Fibroblast of skin of left biceps (primary cell): ENCODE measurements around the gene RTN4R.
"Not testable (repeated sequence)": the region's sequence is repeated elsewhere in the genome, so short reads cannot be mapped to it uniquely, and the experiment has no call there.

Source experiments
- DNase-seq, 2 experiments: peaks; one replicate each; pipeline ENCODE4 v3.0.0-alpha.2; 2013; ENCODE audit warnings: low read depth in 2 of 2

RTN4R gene

DNA sequence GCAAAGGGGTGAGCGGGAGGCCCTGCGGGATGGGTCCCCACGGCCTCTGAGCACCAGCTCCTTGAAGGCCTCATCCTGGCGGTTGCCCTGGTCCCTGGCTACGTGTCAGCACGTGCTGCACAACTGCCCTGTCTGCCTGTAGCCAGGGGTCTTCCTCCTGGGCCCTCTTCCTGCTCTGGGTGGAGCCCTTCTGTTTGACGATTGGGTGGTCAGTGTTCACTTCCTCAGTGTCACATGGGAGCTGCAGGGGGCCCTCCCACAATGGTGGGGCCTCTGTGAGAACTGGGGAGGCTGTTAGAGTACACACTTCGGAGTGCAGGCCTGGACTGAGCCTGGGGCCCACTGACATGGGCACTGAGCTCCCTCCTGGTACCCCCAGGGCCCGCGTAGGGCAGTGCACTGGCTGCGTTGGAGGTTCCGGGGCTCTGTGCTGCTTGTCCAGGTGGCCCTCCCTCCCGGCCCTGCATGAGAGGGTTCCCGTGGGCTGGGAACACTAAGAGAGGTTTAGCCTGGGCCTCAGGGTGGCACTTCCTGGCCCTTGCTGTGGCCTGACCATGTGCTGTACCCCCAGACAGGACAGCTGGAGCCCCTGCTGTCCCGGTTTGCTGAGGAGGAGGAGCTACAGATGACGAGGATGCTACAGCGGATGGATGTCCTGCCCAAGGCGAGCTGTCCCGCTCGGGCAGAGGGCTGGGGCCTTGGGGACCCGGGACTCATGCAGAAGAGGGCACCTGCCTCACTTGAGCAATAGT, 38.0 kb upstream of the RTN4R start:
- no peak for DNase-seq

DNA sequence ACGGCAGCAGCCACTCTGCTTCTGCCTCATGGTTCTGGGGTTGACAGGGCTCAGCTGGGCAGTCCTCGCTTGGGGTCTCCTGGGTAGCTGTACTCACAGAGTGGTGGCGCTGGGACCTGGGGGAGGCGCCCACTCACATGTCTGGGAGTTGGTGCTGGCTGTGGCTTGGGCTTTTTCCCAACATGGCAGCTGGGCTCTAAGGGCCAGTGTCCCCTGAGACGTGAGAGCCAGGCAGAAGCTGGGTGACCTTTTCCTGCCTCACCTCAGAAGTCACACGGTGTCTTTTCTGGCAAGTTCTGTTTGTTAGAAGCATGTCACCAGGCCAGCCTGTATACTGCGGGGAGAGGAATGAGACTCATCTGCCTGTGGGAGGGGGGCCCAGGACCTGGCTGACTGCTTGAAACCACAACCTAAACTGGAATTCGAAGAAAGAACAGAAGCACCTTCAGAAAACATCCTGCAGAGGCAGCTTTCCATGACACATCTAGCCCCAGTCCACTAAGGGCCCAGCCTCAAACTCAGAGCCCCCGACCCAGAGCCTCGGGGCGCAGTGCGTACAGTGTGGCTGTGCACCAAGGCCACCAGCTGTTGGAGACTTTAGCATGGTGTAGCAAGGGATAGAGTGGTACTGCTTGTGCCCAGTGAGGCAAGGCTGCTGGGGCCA, 37.2 kb upstream of the RTN4R start:
- not testable (repeated sequence) for DNase-seq

DNA sequence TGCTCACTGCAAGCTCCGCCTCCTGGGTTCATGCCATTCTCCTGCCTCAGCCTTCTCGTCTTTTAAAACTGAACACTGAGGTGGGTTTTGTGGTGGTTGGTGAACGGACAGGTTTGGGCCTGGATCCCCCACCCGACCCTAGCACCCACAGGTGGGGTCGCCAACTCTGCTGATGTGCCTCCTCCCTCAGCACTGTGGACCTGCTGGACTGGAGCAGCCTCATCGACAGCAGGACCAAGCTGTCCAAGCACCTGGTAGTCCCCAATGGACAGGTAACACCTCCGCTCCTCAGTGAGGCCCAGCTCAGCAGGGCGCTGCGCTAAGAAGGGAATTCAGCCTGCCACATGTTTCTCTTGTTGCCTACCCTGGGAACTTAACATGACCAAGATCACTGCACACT, 36.5 kb upstream of the RTN4R start:
- DNase-seq, result no peak

DNA sequence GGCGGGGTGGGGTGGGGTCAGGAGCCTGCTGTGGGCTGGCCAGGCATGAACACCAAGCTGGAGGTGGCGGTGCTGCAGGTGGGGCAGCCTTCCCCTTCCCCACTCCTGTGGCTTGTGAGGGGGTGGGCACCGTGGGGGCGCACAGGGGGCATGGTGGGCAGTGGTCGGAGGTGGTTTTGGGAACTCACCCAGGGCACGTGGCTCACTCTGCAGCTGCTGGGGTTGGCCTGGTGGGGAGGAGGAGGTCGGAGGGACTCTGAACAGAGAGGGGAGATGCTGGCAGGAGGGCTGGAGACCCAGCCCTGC, 35.1 kb upstream of the RTN4R start:
- DNase-seq, result not testable (repeated sequence)

DNA sequence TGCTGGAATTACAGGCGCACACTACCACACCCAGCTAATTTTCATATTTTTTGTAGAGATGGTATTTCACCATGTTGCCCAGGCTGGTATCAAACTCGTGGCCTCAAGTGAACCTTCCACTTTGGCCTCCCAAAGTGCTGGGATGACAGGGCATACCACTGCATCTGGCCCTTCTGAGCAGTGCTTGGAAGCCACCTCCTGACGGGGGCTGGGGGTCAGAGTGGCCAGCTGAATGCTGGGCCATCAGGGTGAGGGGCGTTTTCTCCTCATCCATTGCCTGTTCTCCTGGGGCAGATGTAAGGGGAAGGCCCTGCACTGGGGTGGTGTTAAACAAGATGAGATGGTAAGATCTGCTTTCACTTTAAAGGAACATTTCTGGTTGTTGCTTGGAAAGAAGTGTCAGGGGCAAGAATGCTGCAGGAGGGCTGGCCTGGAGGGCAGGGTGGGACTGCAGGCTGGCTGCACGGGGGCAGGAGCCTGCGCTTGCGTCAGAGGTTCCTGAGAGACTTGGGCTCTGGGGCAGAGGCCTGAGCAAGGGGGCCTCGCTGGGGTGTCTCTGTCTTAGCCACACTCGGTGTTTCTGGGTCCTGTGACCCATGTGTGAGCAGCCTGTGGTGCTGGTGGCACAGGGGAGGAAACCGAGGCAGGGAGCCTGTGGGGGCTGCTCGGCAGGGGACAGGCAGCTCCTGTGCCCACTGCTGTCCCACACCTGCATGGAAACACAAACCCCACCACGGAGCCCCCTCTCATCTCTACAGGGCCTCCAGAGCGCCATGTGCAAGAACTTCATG, 34.5 kb upstream of the RTN4R start:
- no peak for DNase-seq

DNA sequence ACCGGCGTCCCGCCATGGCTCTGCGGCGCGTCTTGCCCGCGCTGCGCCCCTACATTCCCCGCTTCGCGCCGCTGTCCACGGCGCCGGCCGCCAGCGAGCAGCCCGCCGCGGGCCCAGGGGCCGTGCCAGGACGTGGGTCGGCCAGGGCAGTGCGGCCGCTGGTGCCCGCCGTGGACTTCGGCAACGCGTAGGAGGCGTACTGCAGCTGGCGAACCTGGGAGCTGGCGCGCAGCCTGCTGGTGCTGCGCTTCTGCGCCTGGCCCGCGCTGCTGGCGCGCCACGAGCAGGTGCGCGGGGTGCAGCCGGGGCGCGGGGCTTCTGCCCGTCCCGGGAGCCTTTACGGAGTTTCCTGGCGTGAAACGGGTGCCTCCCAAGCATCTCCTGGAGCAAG, 31.6 kb upstream of the RTN4R start:
- DNase-seq, result no peak

DNA sequence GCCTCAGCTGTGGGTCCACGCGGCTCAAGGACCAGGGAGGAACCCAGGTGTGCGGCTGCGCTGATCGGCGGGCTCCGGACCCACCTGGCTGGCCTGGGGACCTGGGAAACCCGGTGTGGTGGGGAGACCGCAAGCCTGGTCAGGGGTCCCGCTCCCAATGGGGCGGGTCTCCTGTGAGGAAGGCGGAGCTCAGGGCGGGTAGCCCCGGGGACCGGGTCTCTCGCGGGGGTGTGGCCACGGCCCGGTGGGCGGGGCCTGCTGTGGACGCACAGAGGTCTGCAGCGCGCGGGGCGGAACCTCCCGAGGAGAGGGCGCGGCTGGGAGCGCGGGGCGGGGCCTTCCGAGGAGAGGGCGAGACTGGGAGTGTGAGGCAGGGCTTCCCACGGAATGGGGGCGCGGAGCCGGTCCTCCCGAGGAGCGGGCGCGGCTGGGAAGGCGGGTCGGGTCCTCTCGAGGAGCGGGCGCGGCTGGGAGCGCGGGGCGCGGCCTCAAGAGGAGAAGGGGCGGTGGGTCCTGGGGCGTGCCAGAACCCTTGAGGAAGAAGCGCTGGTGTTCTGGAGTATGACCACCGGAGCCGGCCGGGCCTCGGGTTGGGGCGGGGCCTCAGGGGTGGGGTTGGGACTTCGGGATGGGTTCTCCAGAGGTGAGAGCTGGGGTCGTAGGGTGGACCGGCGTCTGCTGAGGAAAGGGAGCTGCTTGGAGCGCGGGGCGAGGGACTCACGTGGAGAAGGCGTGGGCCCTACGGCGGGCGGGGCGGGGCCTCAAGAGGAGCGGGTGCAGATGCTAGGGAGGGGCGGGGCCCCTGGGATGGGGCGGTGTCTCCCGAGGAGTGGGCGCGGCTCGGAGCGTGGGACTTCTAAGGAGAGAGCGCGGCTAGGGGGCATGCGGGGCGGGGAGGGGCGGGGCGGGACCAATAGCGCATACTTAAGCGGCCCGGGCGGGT, 31.0 kb upstream of the RTN4R start:
- no peak for DNase-seq

DNA sequence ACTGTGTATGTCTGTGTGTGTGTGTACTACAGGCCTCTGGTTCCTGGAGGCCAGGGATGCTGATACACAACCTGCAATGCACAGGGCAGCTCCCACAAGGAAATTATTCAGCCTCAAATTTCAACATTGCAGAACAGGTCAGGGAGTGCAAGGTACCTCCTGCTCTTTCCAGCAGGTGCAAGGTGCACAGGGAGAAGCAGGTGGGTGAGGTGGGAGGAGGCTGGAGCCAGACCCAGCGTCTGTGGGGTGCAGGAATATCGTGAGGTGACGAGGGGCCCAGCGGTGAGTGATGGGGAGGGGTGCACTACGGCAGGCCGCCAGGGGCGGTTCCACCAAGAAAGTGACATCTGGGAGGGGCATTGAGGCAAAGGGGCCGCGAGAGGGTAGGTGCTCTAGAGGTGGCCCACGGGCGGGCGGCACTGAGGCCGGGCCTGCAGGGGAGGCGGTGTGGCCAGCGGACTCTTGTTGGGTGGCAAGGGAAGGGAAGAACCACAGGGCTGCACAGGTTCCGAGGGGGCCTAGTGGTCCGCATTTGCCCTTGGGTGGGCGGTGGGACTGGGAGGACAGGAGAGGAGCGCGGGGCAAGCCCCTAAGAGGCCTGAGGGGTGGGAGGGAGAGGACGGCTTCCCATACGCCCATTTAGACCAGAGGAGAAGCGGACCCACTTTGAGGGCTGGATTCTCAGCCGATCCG, 30.1 kb upstream of the RTN4R start:
- DNase-seq, result no peak

DNA sequence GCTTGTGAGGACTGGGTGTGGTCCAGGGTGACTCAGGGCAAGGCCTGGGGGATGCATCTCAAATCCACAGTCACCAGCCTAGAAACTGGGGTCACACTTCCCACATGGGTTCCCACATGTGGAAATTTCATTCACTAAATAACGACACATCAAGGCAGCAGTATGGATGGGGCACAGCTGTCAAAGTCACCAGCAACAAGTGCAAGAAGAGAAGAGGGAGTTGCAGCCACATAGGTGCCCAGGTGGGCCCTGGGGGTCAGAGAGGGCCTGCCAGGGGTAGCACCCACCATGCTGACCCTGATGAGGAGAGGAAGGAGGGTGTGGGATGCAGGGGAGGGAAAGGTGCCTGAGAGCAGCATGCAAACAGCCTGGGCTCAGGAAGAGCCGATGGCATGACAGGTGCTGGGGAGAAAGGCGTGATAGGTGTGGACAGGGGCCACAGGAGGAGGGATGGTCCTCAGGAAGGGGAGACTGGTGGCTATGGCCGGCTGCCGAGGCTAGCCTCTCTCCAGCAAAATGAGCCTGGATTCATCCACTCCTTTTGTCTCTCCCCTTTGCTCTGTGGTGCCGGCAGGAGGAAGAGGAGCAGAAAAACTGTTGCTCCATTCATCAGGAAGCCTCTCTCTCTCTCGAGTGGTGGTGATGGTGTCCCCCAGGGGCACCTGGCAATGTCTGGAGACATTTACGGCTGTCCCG, 29.4 kb upstream of the RTN4R start:
- no peak for DNase-seq

DNA sequence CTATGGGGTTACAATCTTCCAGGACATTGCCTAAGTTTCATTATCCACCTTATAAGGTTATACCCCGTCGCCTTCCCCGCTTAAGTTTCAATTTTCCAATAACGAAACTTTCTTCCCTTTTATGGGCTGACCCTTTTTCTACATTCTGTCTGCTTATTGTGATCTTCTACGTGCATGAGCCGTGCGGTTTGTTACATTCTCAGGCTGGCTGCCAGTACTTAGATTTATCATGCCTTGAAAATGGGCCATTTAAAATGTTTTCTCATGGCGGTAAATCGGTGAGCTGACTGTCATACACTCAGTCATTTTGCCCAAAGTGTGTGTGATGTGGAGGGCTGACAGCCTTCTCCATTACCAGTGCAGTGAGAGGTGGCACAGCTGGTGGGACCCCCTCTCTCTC, 28.5 kb upstream of the RTN4R start:
- DNase-seq, result no peak

DNA sequence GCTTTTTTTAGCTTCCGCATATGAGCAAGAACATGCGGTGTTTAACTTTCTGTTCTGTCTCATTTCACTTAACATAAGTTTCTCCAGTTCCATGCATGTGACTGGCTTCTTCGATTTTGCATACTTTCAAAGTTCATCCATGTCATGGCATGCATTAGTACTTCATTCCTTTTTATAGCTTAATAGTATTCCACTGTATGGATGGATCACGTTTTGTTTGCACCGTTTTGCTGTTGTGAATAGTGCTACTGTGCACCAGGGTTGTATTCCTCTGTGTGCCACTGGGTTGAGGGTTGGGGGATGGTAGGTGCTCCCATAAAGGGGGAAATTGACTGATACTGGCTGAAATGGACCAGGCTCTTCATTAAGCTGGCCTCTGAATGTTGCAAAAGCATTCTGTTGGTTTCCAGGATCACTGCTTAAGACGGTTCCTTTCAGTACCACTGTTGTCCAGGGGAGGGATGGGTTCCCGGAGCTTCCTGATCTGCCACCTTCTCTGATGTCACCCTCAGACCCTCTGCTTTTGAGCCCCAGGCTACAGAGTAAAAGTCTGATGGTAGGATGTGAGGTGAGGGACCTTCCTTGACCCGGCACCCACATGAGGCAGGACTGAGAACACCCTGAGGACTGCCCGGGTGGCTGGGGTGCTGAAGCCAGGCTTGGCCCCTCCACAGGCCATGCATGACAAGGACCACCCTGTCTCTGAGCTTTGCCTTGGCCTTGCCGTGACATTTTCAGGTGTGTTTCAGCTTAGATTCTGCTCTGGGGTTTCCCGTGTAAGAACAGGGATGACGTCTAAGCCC, 27.3 kb upstream of the RTN4R start:
- no peak for DNase-seq

DNA sequence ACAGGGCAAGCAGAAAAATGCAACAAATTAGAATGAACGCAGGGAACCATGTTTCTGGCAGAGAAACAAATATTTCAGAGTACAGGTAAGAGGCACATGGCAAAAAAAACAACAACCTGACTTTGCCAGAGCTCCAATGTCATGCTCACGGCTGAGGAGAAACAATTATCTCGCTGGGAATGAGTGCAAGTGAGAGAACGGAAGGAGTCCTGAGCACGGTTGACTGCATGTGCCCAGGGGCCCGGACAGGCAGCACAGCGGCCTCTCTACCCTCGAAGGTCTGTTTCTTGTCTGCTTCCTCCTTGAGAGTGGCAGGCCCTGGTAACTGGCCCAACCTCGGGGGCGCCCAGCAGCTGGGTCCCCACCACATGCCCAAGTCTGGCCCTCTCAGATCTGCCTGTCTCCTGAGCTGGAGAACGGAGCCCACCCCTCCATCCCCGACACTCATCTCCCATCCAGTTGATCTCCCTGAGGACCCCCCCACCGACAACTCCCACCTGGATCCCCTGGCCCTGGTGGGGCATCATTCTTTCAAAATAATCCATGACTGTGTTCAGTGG, 24.6 kb upstream of the RTN4R start:
- no peak for DNase-seq

DNA sequence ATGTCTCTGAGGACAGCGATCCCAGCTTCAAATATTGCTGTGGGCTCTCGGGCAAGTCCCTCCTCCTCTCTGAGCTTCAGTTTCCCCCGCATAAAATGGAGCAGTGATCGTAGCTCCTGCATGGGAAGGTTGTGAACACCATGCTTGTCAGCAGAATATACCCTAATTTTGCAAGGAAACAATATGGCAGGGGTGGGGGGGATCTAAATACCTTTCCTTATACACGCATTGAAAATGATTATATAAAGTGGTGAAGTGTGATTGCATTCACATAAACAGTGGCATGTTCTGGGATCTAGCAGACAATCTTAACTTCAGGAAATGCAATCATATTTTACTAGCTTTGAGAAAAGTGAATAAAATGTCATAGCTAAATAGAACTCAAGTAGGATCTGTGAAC, 24.0 kb upstream of the RTN4R start:
- DNase-seq, result no peak

DNA sequence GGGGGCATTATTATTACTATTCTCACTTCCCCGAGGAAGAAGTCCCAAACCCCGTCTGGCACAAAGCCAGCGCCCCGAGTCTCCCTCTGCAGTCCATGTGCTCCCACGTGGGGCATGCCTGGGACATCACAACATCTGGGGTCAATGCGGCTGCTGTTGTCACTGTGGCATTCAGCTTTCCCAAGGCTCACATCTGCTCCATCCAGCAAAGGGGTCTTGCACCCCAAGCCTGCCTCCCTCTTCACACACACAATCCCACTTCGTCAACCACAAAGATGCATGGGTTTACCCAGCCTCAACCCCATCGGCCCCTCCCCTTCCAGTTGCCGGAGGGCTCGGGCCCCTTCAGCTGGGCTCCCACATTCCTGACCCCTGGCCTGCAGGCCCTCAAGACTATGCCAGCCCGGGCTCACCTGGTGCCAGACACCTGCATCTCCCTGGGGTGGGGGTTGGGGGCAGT, 23.5 kb upstream of the RTN4R start:
- no peak for DNase-seq

DNA sequence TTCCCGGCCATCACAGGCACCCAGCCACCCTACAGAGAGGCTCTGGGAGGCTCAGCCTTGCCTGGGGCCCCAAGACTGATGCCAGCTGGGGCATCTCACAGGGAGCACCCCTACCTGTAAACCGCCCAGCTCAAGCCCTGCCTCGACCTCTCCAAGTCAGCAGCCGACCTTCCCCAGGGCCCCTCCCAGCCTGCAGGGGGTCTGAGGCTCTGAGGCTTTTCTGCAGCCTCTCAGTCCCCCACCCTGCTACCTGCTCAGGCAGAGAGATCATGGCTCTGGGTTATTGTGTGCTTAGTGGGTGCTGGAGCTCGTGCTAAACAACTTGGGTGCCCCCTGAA, 23.1 kb upstream of the RTN4R start:
- no peak for DNase-seq

DNA sequence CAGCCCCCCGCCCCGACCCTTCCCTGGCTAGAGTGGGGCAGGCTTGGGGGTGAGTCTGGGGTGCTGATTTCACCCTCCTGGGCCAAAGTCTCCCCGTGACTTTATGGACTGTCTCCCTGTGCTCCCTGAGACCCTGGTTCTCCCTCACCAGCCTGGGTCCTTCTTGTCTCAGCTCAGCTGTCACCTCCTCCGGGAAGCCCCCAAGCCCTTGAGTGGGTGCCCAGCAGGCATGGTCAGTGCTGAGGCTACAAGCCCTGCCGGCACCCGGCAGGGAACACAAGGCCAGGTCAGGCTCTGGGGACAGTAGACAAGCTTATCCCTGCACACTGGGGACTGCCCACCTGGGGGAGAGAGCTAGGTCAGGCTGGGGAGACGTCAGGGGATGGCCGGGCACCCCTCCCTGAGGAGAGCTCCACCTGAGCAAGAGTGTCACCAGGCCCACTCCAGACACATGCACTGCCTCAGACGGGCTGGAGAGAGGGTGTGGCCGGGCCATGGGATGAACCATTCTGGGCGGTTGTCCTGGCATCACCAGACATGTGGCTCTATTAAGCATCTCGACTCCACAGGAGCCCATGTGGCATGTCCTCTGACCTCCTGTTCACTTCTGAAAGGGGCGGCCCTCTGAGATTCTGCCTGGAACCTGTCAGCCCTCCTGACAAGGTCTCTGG, 22.6 kb upstream of the RTN4R start:
- no peak for DNase-seq

DNA sequence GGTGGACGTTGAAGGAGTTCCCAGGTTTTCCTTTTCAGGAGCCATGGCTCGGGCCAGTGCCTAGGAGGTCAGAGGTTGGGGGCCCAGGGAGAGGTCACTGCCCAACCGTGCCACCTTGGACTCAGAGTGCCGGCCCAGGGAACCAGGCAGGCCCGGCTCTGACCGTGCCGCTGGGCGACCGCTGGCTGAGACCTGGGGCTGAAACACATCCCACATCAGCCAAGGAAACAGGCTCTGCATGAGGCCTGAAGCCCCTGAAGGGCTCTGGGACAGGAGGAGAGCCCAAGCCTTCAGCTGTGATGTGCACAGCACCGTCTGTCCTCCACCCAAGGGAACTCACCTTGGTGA, 21.9 kb upstream of the RTN4R start:
- no peak for DNase-seq

DNA sequence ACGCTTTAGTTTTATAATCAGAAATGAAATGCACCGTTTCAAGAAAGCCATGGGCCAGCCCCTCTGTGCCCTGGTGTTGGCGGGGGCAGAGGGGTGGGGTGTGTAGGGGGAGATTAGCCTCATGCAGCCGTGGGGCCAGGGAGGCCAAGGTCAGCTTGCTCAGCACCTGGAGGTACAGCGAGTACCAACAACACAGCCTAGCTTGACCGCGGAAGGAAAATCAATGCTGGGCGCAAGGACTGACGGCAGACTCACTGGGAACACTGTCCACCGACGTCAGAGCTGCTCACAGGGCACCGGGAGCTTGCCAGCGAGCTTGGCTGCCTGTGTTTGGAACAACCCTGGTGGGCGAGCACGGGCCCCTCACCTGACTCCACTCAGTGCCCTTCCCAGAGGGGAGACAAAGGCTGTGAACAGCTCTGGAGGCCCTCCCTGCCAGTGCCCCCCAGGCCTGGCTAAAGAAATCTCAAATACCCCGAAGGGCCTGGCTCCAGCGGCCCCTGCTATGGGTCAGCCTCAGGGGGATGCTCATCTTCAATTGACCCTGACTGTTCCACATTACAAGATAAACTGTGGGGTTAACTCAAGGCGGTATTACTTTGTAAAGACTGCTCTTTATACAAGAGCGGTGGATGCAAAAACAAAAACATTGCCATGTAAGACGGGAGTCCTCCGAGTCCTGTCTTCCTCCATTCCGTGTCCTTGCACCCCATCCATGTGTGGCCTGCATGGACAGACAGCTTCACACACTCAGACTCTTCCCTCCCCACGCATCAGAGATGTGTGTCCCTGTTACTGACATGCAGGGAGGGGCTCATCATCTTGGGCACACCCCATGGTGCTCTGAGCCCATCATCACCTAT, 21.3 kb upstream of the RTN4R start:
- not testable (repeated sequence) for DNase-seq
